Epithelial cell of proximal tubule (primary cell): ENCODE data around the gene ASPM. TPM values are rescaled to one million over a fixed set of nuclear protein-coding genes. Genes with fewer than 3 reads are reported as not detected.
"Not testable (repeated sequence)": the region's sequence is repeated elsewhere in the genome, so short reads cannot be mapped to it uniquely, and the experiment has no call there.

Experiments
- DNase-seq: peaks from one replicate; pipeline ENCODE4 v3.0.0-alpha.2; 2011; ENCODE audit warnings: low read depth
- H3K4me3 ChIP-seq: 2 replicates; pipeline ENCODE4 v1.5.1; 2011; ENCODE audit warnings: low read depth, mild to moderate bottlenecking, low read length
- CTCF ChIP-seq: conservative IDR thresholded peaks from 2 replicates; pipeline ENCODE4 v1.5.1; 2012; ENCODE audit warnings: low read depth, mild to moderate bottlenecking, low read length
- total RNA-seq: library from RNA; depleted of rRNA; stranded (reverse); fragments of >200 nt; gene quantifications from 2 replicates; pipeline ENCODE4 v1.2.3, GENCODE V29; 2015

Gene ASPM
- total RNA-seq, 1 donor from 2014 or later, result 39.6 TPM

- TF ChIP-seq CTCF, result no peak
- no peak for DNase-seq
- H3K4me3 ChIP-seq, result no peak overlapping the region
Observed at GRCh38 chr1:197103300-197103699, 43.2 kb downstream of the ASPM start.

- TF ChIP-seq CTCF, result no peak
- no peak for DNase-seq
- no peak overlapping the region for H3K4me3 ChIP-seq
Observed at GRCh38 chr1:197101978-197102377, 44.5 kb downstream of the ASPM start.

- H3K4me3 ChIP-seq, result no peak overlapping the region
- TF ChIP-seq CTCF, result no peak
- no peak for DNase-seq
Observed at GRCh38 chr1:197100677-197101076, 45.8 kb downstream of the ASPM start.

GRCh38 chr1:197099444-197099843 lies 47.0 kb downstream of the ASPM start:
- H3K4me3 ChIP-seq, result no peak overlapping the region
- TF ChIP-seq CTCF, result no peak
- no peak for DNase-seq

GRCh38 chr1:197096971-197097370 lies 49.5 kb downstream of the ASPM start:
- H3K4me3 ChIP-seq, DNase-seq: not testable (repeated sequence)

- no peak overlapping the region for H3K4me3 ChIP-seq
- TF ChIP-seq CTCF, result no peak
- no peak for DNase-seq
Observed at GRCh38 chr1:197096137-197096536, 50.3 kb downstream of the ASPM start.

GRCh38 chr1:197093226-197093885 lies 53.1 kb downstream of the ASPM start:
- TF ChIP-seq CTCF, result no peak
- no peak for DNase-seq
- H3K4me3 ChIP-seq, result no peak overlapping the region
